HG03457 (cell line): ENCODE measurements around the gene GNG7.

Experiments used
- ATAC-seq: cut with Tn5 transposase; IDR thresholded peaks from one replicate; pipeline ENCODE4 v1.9.1; 2021; ENCODE audit warnings: moderate number of reproducible peaks; ENCODE audit not compliant: unreplicated experiment

The GNG7 gene

GRCh38 chr19:2726904-2727639 is 24.6 kb upstream of the GNG7 start:
- ATAC-seq = no peak

- ATAC-seq = no peak
Observed at GRCh38 chr19:2726160-2726855, 23.8 kb upstream of the GNG7 start.

- ATAC-seq = no peak
Observed at GRCh38 chr19:2724148-2724557, 21.7 kb upstream of the GNG7 start.

GRCh38 chr19:2723747-2724146 is 21.3 kb upstream of the GNG7 start:
- no peak for ATAC-seq

- no peak for ATAC-seq
Observed at GRCh38 chr19:2723345-2723715, 20.8 kb upstream of the GNG7 start.

- no peak for ATAC-seq
Observed at GRCh38 chr19:2722541-2723344, 20.2 kb upstream of the GNG7 start.

DNA sequence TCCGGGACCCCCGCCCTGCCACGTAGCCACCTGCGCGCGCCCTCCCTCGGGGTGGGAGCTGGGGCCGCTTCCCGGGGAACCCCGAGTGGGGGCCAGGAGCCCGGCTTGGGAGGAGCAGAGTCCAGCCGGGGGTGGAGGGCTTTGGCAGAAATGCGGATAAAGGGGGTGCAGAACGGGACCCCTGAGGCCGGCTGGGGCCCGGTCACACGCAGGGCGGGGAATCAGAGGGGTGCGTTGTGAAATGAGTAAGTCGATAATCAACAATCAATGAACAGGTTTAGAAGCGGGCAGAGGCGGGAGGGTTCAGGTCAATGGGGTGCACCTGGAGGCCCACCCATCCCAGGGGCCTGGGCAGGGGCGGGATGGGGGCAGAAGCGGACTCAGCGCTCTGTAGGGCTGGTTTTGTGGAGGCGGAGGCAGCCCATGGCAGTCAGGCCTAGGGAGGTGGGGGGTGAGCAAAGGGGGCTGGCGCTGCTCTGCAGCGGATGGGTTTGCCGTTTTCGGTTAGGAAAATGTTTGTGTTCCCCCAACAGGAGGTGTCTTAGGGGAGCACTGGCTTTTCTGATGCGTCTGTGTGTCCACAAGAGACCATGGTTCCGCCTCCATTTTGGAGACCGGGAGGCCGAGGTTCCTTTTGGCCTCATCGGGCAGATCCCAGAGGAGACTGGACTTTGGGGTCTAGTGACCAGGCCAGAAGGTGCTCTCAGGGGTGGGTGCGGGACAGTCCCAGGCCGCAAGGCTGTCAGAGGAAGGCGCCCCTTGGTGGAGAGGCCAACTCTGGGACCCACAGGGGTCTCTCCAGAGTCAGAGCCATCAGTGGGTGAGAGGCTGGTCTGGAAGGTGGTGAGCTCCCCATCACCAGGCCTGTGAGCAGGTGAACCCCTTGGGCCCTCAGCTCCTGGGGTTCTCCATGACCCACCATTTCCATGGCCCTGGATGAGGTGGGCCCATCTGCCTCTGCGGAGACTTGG is 19.4 kb upstream of the GNG7 start:
- ATAC-seq = no peak

DNA sequence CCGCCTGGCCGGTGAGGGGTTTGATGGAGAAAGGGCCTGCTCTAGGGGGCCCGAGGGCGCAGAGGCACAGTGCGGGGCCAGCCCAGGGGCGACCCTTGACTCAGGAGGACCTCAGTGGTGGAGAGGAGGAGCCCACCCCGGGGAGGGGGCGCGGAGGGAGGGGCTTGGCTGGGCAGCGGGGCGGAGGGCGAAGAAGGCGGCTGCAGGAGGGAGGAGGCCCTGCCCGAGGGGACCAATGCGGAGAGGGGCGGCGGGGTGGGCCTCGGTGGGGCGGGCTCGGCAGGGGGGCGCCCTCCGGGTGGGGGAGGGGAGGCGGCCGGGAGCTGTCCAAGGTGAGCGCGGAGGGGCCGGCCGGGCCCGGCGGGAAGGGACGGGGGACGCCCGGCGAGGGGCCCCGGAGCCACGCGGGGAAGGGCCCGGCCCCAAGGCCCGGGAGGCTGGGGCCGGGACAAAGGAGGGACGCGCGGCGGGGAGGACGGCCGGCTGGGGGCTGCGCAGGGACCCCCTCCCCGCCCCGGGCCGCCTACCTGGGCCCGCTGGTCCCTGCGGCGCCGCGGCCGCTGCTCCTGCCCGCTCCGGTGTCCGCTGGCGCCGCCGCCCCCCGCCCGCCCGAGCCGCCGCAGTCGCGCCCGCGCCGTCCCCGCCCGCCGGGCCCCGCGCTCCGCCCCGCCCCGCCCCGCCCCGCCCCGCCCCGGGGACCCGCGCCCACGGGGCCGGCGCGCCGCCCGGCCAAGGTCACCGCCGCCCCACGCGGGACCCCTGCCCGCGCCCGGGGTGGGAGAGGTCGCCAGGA is 18.5 kb upstream of the GNG7 start, which contains the start of gene DIRAS1:
DIRAS1 (minus strand) TSS at position 596 of the 793 bp plus-strand sequence. CDS start 3,566 bp downstream, outside the sequence.
- no peak for ATAC-seq

GRCh38 chr19:2719920-2720776 is 17.7 kb upstream of the GNG7 start:
- no peak for ATAC-seq

DNA sequence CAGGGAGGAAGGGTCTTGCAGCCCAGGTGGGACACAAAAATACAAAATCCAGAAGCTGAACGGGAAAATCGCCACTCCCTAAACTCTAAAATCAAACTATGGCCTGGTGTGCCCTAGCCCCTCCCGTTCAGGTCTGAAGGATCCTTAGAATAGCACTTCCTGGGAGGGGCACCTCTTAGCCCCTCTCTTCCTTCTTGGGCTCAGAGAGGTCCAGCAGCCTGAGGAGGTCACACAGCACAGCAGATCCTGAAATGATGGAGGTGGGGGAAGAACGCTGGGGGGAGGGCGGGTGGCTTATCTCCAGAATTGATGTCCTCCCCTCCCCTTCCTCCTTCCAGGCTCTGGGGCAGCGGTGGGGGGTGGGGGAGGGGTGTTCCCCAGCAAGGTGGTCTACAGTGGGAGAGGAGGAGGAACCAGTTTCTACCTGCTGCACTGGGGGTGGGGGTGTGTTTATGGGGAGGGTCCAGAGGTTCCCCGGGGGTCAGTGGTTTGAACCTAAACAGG is 16.8 kb upstream of the GNG7 start:
- no peak for ATAC-seq

DNA sequence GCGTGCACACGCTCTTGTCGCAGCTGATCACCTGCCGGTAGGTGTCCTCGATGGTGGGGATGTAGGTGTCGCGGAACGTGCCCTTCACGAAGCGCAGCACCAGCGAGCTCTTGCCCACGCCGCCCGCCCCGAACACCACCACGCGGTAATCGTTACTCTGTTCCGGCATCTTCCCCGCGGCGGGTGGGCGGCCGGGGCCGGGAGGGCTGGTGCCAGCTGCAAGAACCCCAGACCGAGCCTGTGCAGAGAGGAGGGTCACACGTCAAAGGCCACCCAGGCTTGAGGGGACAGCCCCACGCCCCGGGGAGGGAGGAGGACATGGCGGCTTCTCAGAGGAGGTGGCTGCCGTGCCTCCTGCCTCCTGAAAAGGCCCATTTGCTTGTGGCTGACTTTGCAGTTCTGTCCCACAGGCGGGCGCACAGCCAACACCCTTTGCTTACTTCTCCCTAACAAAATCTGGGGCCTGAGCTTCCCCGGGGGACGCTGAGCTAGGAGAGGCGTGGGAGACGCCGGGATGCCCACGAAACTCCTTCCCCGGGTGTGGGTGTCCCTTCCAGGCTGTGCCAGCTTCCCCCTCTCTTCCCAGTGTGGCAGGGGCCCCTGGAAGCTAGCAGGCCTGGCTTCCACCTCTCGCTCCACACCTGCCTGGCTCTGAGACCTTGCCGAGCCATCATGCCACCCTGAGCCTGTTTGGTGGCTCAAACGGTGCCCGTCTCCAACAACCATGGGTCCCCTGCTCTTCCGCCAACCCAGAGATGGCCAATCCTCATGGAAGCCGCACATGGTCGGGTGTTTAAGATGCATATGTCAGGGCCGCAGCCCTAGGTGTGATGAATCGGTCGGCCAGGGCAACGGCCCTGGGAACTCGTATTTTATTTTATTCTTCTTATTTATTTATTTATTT is 15.4 kb upstream of the GNG7 start:
- ATAC-seq = no peak

- no peak for ATAC-seq
Observed at GRCh38 chr19:2716722-2717637, 14.5 kb upstream of the GNG7 start.

GRCh38 chr19:2716275-2716650 is 13.8 kb upstream of the GNG7 start:
- ATAC-seq = no peak

- no peak for ATAC-seq
Observed at GRCh38 chr19:2715470-2716274, 13.2 kb upstream of the GNG7 start.

- no peak for ATAC-seq
Observed at GRCh38 chr19:2714531-2715269, 12.2 kb upstream of the GNG7 start.
